GM21786 (cell line): ENCODE data around the gene ASCC1.
A peak's percentile ranks its signal among the peaks of the same experiment; 100 is the strongest.

Source experiments
- ATAC-seq: cut with Tn5 transposase; IDR thresholded peaks from one replicate; pipeline ENCODE4 v1.9.1; 2021; ENCODE audit not compliant: unreplicated experiment

ASCC1 gene

GRCh38 chr10:72215611-72216549, at the start of gene ASCC1, which contains the start of gene ANAPC16:
TSS of gene ASCC1 (minus strand) at chr10:72216276. CDS start at chr10:72213298, 2,978 bp downstream.
TSS of gene ANAPC16 (plus strand) at chr10:72216012. CDS start at chr10:72223915, 7,903 bp downstream.
- ATAC-seq: peak; percentile 72

DNA sequence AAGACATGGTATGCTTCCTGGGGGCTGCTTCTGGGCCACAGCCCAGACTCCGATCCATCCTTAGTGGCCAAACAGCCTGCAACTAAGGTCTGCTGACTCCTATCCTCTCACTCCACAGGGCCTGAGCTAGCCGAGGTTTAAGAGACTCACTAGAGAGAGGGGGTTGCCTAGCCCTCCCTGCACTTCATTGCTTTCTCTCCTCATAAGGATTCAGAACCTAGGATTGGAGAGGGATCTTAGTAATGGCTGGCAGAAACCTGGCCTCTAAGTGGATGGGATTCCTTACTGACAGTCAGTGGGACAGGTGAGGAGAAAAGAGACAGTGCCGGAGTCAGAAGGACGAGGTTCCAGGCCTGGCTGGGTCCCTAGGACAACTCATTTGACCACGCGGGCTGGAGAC, 49.4 kb upstream of the ASCC1 start:
- ATAC-seq: no peak

GRCh38 chr10:72264536-72264935, 48.5 kb upstream of the ASCC1 start:
- ATAC-seq: no peak

GRCh38 chr10:72263613-72264241, 47.7 kb upstream of the ASCC1 start:
- no peak for ATAC-seq

GRCh38 chr10:72261784-72262404, 45.8 kb upstream of the ASCC1 start:
- ATAC-seq: no peak

DNA sequence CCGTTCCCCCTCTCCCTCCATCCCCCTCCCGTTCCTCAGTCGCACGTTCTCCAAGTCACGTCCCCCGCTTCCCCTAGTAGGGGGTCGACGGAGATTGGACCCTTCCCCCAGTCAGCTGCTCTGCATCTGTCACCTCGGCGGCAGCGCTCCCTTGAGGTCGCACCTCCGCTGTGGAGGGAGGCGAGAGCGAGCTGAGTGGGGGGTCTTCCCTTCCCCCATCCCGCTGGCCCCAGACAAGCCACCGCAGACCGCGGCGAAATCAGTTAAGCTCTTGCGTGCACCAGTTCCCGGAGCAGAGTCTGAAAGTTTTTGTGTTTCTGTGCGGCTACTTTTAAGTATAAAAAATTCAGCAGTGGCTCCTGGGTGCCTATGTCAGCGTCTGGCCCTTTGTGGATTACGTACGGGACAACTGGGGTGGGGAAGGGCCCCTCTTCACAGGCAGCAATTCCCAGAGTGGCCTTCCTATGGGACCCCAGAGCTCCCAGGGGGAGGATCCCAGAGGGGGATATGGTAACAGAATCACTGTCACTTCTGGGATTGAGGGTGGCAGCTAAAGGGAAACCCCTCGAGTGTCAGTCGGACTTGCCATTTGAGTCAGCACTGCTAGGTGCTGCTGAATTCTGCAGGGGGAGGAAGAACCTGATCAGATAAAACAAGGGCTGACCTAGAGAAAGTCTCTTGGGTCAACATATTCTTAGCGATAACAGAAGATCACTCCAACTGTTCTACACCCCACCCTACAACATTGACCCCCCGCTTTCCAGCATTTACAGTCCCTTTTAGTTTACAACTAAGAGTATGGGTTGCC, 45.1 kb upstream of the ASCC1 start:
- ATAC-seq: peak; percentile 47

- ATAC-seq: peak; percentile 48
Measured at GRCh38 chr10:72260239-72260975, 44.3 kb upstream of the ASCC1 start.

DNA sequence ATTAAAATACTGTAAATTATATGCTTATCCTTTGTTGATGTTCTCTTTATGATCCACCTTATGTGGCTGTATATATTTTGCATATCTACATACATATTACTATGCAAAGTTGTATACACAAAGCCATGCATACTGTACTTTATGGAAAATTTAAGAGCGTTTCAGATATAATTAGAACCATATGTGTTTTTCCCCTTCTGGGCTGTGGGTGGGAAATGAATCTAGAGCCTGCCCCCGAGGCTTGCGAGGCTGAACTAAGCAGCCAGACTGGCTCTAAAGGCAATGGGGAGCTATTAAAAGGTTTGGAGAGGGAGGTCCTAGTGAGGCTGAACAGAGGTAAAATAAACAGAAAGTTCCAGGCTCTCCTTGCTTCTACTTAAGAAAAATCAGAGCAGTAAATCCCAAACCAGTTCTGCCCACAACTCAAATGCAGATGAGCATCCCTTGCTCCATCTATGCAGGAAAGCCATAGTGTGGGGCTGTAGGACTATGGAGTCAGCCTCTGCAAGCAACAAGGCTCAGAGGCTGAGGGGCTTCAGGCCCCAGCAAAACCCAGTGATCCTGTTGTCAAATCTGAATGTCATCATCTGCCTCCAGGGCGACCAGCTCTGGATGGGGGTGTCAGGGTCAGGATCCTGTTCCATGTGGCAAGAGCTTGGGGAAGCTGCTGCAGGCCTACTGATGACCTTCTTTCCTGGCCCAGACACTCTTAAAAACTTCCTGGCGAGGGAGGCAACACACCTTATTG, 43.6 kb upstream of the ASCC1 start:
- ATAC-seq: no peak

- ATAC-seq: no peak
Measured at GRCh38 chr10:72258617-72259016, 42.5 kb upstream of the ASCC1 start.

- ATAC-seq: no peak
Measured at GRCh38 chr10:72257051-72257892, 41.2 kb upstream of the ASCC1 start.

DNA sequence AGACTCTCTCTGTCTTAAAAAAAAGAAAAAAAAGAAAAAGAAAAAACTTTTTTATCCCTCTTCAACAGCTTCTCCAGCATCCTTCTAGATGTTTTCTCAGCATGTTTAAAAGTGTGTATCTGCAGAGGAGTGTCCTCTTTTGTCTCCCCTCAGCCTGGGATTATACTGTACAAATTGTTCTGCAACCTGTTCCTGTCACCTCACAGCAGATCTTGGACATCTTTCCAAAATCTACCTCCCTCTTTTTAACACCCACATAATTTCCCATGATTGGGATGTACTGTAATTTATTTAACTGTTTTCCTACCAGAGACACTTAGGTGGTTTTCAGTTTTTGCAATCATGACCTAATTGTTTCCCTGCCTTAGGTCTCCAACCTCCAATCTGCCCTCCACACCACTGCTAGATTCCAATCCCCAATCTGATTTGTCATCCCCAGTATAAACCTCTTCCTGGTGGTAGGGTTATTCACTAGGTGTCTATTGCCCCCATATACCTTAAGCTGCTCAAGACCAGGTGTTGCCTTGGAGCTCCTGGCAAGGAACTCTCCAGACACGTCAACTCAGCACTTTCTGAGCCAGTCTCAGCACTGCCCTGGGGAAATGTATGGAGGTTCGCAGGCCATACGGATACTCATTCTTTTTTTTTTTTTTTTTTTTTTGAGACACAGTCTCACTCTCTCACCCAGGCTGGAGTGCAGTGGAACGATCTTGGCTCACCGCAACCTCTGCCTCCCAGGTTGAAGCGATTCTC, 40.1 kb upstream of the ASCC1 start:
- ATAC-seq: no peak

DNA sequence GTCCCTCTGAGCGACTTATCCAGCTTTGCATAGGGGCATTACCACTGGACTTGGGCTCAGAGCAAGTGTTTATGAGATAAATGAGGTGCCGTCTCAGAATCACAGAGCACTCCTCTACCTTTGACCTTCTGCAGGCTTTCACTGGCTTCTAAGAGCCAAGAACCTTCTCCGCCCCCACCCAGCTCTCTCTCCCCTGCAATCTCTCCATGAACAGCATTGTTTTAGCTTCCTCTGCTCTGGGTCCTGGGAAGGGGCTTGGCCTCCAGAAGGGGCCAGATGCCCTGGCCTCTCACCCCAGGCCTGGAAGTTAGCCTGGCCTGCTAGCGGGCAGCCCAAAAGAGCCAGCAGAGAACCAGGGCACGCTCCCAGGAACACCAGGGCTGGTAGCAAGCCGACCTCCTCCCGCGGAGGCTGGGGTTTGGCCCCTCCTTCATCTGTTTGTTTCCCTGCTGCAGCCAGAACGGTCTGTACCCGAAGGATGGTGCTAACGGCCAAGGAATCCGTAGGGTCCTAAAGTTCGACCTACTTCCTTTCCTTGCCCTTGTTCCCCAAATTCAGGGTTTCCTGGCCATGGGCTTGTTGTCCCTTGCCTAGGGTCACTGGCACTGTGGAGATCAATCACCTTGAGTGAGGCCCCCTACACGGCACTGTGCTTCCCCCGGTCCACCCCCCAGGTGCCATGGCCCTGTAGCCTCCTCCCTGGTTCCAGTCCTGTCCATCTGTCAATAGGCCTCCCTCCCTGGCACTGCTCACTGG, 38.9 kb upstream of the ASCC1 start:
- ATAC-seq: peak; percentile 39

- ATAC-seq: no peak
Measured at GRCh38 chr10:72253578-72253977, 37.5 kb upstream of the ASCC1 start.

DNA sequence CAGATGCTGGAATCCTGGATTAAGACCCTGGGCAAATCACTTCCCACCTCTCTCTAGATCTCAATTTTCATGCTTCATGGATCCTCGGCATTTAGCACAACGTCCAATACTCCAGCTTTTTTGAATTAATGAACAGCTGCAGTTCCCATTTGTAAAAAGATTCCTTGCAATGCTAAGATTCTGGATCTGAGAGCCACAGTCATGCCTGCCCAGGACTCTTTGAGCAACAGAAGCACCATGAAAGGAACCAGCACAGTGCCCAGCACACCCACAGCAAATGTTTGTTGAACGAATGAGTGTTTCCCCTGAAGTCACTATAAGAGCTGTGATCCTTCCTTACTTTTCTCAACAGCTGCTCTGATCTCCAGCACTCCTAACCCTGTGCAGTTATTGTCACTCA, 36.9 kb upstream of the ASCC1 start:
- ATAC-seq: no peak

DNA sequence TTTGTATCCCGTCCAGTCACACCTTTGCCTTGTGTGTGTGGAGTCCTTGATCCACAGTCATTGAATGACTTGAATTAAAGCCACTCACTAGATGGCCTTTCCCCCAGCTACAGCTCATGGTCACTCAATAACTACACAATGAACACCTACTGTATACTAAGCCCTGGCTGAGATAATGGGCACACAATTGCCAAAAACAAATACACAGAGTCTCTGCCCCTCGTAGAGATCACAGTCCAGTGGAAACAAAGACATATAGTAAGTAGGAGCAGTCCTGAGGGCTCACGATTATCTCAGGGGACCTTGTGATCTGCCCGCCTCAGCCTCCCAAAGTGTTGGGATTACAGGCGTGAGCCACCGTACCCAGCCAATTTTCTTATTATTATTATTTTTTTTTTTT, 35.6 kb upstream of the ASCC1 start:
- no peak for ATAC-seq

DNA sequence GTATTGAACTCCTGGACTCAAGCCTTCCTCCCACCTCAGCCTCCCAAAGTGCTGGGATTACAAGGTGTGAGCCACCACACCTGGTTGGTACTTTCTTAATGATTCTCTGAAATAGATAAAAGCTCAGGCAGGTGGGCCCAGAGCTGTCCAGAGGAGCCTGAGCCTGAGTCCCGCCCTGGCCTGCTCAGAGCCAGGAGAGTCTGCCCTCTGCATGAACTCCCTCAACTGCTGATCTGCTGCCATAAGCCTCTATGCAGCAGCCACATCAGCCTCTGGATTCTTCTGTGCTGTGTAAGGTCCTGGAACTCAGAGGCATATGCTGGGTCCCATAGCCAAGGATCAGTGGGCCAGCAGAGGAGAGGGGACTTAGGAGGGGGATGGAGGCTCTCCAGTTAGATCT, 34.6 kb upstream of the ASCC1 start:
- no peak for ATAC-seq

GRCh38 chr10:72249176-72249862, 33.2 kb upstream of the ASCC1 start:
- ATAC-seq: peak; percentile 10
